Stimulated activated CD4-positive, alpha-beta T cell treated with anti-CD3 and anti-CD28 coated beads, TNF-alpha, amount 100 ng/mL, for 24 hours (primary cell): ENCODE data around the gene COG1.

Experiments used
- DNase-seq, 3 experiments: peaks; one replicate each; pipeline ENCODE4 v3.0.0-alpha.2; 2020; ENCODE audit warnings: low read depth in 3 of 3

Gene COG1

GRCh38 chr17:73168667-73169066 is 24.2 kb upstream of the COG1 start:
- no peak for DNase-seq

- DNase-seq, result no peak
Observed at GRCh38 chr17:73170324-73170723, 22.5 kb upstream of the COG1 start.

- DNase-seq, result no peak
Observed at GRCh38 chr17:73172252-73172651, 20.6 kb upstream of the COG1 start.

GRCh38 chr17:73174126-73174525 is 18.7 kb upstream of the COG1 start:
- no peak for DNase-seq

- no peak for DNase-seq
Observed at GRCh38 chr17:73175962-73176565, 16.8 kb upstream of the COG1 start.

- no peak for DNase-seq
Observed at GRCh38 chr17:73179387-73179786, 13.5 kb upstream of the COG1 start.

GRCh38 chr17:73179878-73180277 is 13.0 kb upstream of the COG1 start:
- DNase-seq, result no peak

- DNase-seq, result no peak
Observed at GRCh38 chr17:73182616-73183310, 10.1 kb upstream of the COG1 start.

- DNase-seq, result no peak
Observed at GRCh38 chr17:73184136-73184993, 8.5 kb upstream of the COG1 start.

- DNase-seq, result no peak
Observed at GRCh38 chr17:73186283-73187050, 6.4 kb upstream of the COG1 start.

- no peak for DNase-seq
Observed at GRCh38 chr17:73187203-73187769, 5.6 kb upstream of the COG1 start.

GRCh38 chr17:73188011-73188410 is 4.8 kb upstream of the COG1 start:
- DNase-seq, result no peak

GRCh38 chr17:73189417-73190099 is 3.3 kb upstream of the COG1 start:
- DNase-seq, result no peak

GRCh38 chr17:73191443-73192205 is 1.2 kb upstream of the COG1 start:
- DNase-seq, result peak; percentile 33 to 68 (median 52)

GRCh38 chr17:73192206-73192893 is 505 bp upstream of the COG1 start:
- DNase-seq, result peak; percentile 36 to 65 (median 42)

GRCh38 chr17:73194514-73195222 is 1.8 kb downstream of the COG1 start:
- no peak for DNase-seq

- no peak for DNase-seq
Observed at GRCh38 chr17:73196500-73196899, 3.6 kb downstream of the COG1 start.

- no peak for DNase-seq
Observed at GRCh38 chr17:73197161-73197560, 4.3 kb downstream of the COG1 start.
